ENCODE results near the gene EDEM2. TPM values are rescaled to one million over a fixed set of nuclear protein-coding genes. Genes with fewer than 3 reads are reported as not detected.

The EDEM2 gene
- polyA plus RNA-seq, 1 donor from 2014 or later: 13.3 TPM

- Histone ChIP-seq H3K9ac (ENCODE audit: low read length) (no peak overlapping the region), H3K4me3 (ENCODE audit: low read length) (no peak overlapping the region), H3F3A (ENCODE audit: insufficient read depth, low read length, poor library complexity, severe bottlenecking) (no peaks in the 10 kb centered on the region), H3K4me2 (ENCODE audit: low read length) (no peak overlapping the region), H3K27ac (ENCODE audit: low read length) (no peak overlapping the region), H2AFZ (ENCODE audit: low read depth, low read length) (no peak overlapping the region), H3K9me2 (ENCODE audit: insufficient read depth, low read length) (no peaks in the 10 kb centered on the region), H4K20me1 (ENCODE audit: insufficient read depth) (no peaks in the 10 kb centered on the region), H3K79me2 (replicated peaks; ENCODE audit: insufficient read depth, low read length) (no peaks in the 10 kb centered on the region), H3K9me3 (ENCODE audit: low read length) (no peaks in the 10 kb centered on the region), H3K27me3 (ENCODE audit: insufficient read depth, low read depth, low read length) (no peaks in the 10 kb centered on the region), H3K36me3 (ENCODE audit: insufficient read depth, low read length) (no peaks in the 10 kb centered on the region)
- TF ChIP-seq EP300 (conservative IDR thresholded peaks at IDR 0.05; ENCODE audit: poor library complexity, severe bottlenecking): no peak
- no peak for TF ChIP-seq MXI1 (conservative IDR thresholded peaks at IDR 0.05; ENCODE audit: poor library complexity, severe bottlenecking)
- no peak for TF ChIP-seq RAD21 (conservative IDR thresholded peaks at IDR 0.05)
- TF ChIP-seq REST (IDR thresholded peaks at IDR 0.05; ENCODE audit: borderline replicate concordance): no peak
- no peak for TF ChIP-seq CTCF (IDR thresholded peaks at IDR 0.05; ENCODE audit: poor library complexity, severe bottlenecking)
- no peak for TF ChIP-seq SMC3 (conservative IDR thresholded peaks at IDR 0.05; ENCODE audit: poor library complexity)
- TF ChIP-seq TAF1 (IDR thresholded peaks at IDR 0.05; ENCODE audit: low read depth): no peak
- no peak for TF ChIP-seq POLR2AphosphoS5 (IDR thresholded peaks at IDR 0.05)
- TF ChIP-seq EZH2 (IDR thresholded peaks at IDR 0.05; ENCODE audit: borderline replicate concordance, insufficient read depth, low read length, poor library complexity, severe bottlenecking): no peak
Observed at GRCh38 chr20:35172434-35172806, 25.3 kb upstream of the EDEM2 start.

GRCh38 chr20:35171753-35172433, 24.8 kb upstream of the EDEM2 start, which contains the start of gene PROCR:
Gene PROCR (plus strand): TSS chr20:35172072. CDS start chr20:35172155, 83 bp downstream.
- H3K36me3 ChIP-seq (ENCODE audit: insufficient read depth, low read length): no peaks in the 10 kb centered on the region
- no peaks in the 10 kb centered on the region for H3K27me3 ChIP-seq (ENCODE audit: insufficient read depth, low read depth, low read length)
- no peak within 1 kb of the TSS for H3K9ac ChIP-seq (ENCODE audit: low read length)
- H3K9me2 ChIP-seq (ENCODE audit: insufficient read depth, low read length): no peaks in the 10 kb centered on the region
- H3K9me3 ChIP-seq (ENCODE audit: low read length): no peaks in the 10 kb centered on the region
- no peak within 1 kb of the TSS for H2AFZ ChIP-seq (ENCODE audit: low read depth, low read length)
- no peak within 1 kb of the TSS for H3K4me2 ChIP-seq (ENCODE audit: low read length)
- no peak for TF ChIP-seq SMC3 (conservative IDR thresholded peaks at IDR 0.05; ENCODE audit: poor library complexity)
- TF ChIP-seq RAD21 (conservative IDR thresholded peaks at IDR 0.05): no peak
- no peak for TF ChIP-seq EP300 (conservative IDR thresholded peaks at IDR 0.05; ENCODE audit: poor library complexity, severe bottlenecking)
- no peak for TF ChIP-seq TAF1 (IDR thresholded peaks at IDR 0.05; ENCODE audit: low read depth)
- no peak for TF ChIP-seq EZH2 (IDR thresholded peaks at IDR 0.05; ENCODE audit: borderline replicate concordance, insufficient read depth, low read length, poor library complexity, severe bottlenecking)
- no peak for TF ChIP-seq MXI1 (conservative IDR thresholded peaks at IDR 0.05; ENCODE audit: poor library complexity, severe bottlenecking)
- no peak for TF ChIP-seq POLR2AphosphoS5 (IDR thresholded peaks at IDR 0.05)
- no peak for TF ChIP-seq REST (IDR thresholded peaks at IDR 0.05; ENCODE audit: borderline replicate concordance)
- no peak within 1 kb of the TSS for H3K27ac ChIP-seq (ENCODE audit: low read length)
- no peaks in the 10 kb centered on the region for H3F3A ChIP-seq (ENCODE audit: insufficient read depth, low read length, poor library complexity, severe bottlenecking)
- no peaks in the 10 kb centered on the region for H4K20me1 ChIP-seq (ENCODE audit: insufficient read depth)
- H3K79me2 ChIP-seq (replicated peaks; ENCODE audit: insufficient read depth, low read length): no peaks in the 10 kb centered on the region
- no peak within 1 kb of the TSS for H3K4me3 ChIP-seq (ENCODE audit: low read length)

Data from neural cell (in vitro differentiated cells).